Neural cell (in vitro differentiated cells): Measurements from ENCODE around the gene ZNF692. TPM values are rescaled to one million over a fixed set of nuclear protein-coding genes. Genes with fewer than 3 reads are reported as not detected.

Experiments
- H2AFZ ChIP-seq: fragments of 200-600, 300-800 bp; sonication (generic), shearing (Covaris generic); 2 replicates; pipeline ENCODE4 v1.6.0; 2014; ENCODE audit warnings: low read depth, mild to moderate bottlenecking, antibody characterized with exemption, low read length, moderate library complexity
- H3F3A ChIP-seq: fragments of 200-600 bp; shearing (Covaris generic); 2 replicates; pipeline ENCODE4 v1.6.1; 2016; ENCODE audit warnings: mild to moderate bottlenecking, moderate library complexity, mixed read lengths, antibody characterized with exemption, low read length; ENCODE audit not compliant: insufficient read depth, poor library complexity, severe bottlenecking
- H3K27ac ChIP-seq: fragments of 200-600, 300-800 bp; sonication (generic), shearing (Covaris generic); 2 replicates; pipeline ENCODE4 v1.5.1; 2014; ENCODE audit warnings: mild to moderate bottlenecking, low read length, moderate library complexity
- H3K27me3 ChIP-seq: fragments of 300-800, 200-600 bp; sonication (generic), shearing (Covaris generic); 2 replicates; pipeline ENCODE4 v1.6.0; 2014; ENCODE audit warnings: mild to moderate bottlenecking, low read depth, low read length, moderate library complexity; ENCODE audit not compliant: insufficient read depth
- H3K36me3 ChIP-seq: fragments of 300-800, 200-600 bp; sonication (generic), shearing (Covaris generic); 2 replicates; pipeline ENCODE4 v1.5.1; 2014; ENCODE audit warnings: mild to moderate bottlenecking, antibody characterized with exemption, low read length, moderate library complexity; ENCODE audit not compliant: insufficient read depth
- H3K4me2 ChIP-seq: fragments of 300-800, 200-600 bp; sonication (generic), shearing (Covaris generic); 2 replicates; pipeline ENCODE4 v1.6.0; 2014; ENCODE audit warnings: mild to moderate bottlenecking, low read length
- H3K4me3 ChIP-seq: fragments of 300-800, 200-600 bp; sonication (generic), shearing (Covaris generic); 2 replicates; pipeline ENCODE4 v1.5.1; 2014; ENCODE audit warnings: mild to moderate bottlenecking, low read length, moderate library complexity
- H3K79me2 ChIP-seq: fragments of 200-600 bp; shearing (Covaris generic); replicated peaks from 2 replicates; pipeline ENCODE4 v1.6.0; 2014; ENCODE audit warnings: mild to moderate bottlenecking, low read length, moderate library complexity; ENCODE audit not compliant: insufficient read depth
- H3K9ac ChIP-seq: fragments of 300-800, 200-600 bp; sonication (generic), shearing (Covaris generic); 2 replicates; pipeline ENCODE4 v1.6.1; 2016; ENCODE audit warnings: mild to moderate bottlenecking, low read length, mixed read lengths
- H3K9me2 ChIP-seq: fragments of 200-600 bp; shearing (Covaris generic); 2 replicates; pipeline ENCODE4 v1.6.1; 2016; ENCODE audit warnings: mild to moderate bottlenecking, low read length, mixed read lengths; ENCODE audit not compliant: insufficient read depth
- H3K9me3 ChIP-seq: fragments of 200-600, 300-800 bp; sonication (generic), shearing (Covaris generic); 2 replicates; pipeline ENCODE4 v1.6.1; 2016; ENCODE audit warnings: mild to moderate bottlenecking, mixed run types, low read length, moderate library complexity, mixed read lengths
- H4K20me1 ChIP-seq: fragments of 200-600 bp; shearing (Covaris generic); 2 replicates; pipeline ENCODE4 v1.6.1; 2016; ENCODE audit warnings: mild to moderate bottlenecking, mixed run types; ENCODE audit not compliant: insufficient read depth
- CTCF ChIP-seq: fragments of 450-650 bp; IDR thresholded peaks from 2 replicates; pipeline ENCODE4 v1.5.1; 2014; ENCODE audit warnings: antibody characterized with exemption, mild to moderate bottlenecking, moderate library complexity; ENCODE audit not compliant: poor library complexity, severe bottlenecking
- EP300 ChIP-seq: fragments of 450-650 bp; conservative IDR thresholded peaks from 2 replicates; pipeline ENCODE4 v1.6.1; 2014; ENCODE audit warnings: antibody characterized with exemption, mild to moderate bottlenecking, moderate library complexity; ENCODE audit not compliant: poor library complexity, severe bottlenecking
- EZH2 ChIP-seq: fragments of 200-600, 300-800 bp; shearing (Covaris generic), sonication (generic); IDR thresholded peaks from 2 replicates; pipeline ENCODE4 v1.6.1; 2014; ENCODE audit warnings: antibody characterized with exemption, low read length, borderline replicate concordance, mild to moderate bottlenecking; ENCODE audit not compliant: insufficient read depth, poor library complexity, severe bottlenecking
- MXI1 ChIP-seq: fragments of 450-650 bp; conservative IDR thresholded peaks from 2 replicates; pipeline ENCODE4 v1.6.1; 2014; ENCODE audit warnings: antibody characterized with exemption, mild to moderate bottlenecking; ENCODE audit not compliant: poor library complexity, severe bottlenecking
- POLR2AphosphoS5 ChIP-seq: IDR thresholded peaks from 2 replicates; pipeline ENCODE4 v1.6.1; 2012
- SMC3 ChIP-seq: fragments of 450-650 bp; conservative IDR thresholded peaks from 2 replicates; pipeline ENCODE4 v1.6.1; 2014; ENCODE audit warnings: antibody characterized with exemption, mild to moderate bottlenecking, moderate library complexity; ENCODE audit not compliant: poor library complexity
- TAF1 ChIP-seq: IDR thresholded peaks from 2 replicates; pipeline ENCODE4 v1.6.1; 2012; ENCODE audit warnings: low read depth
- polyA plus RNA-seq: library from polyadenylated mRNA; depleted of rRNA; stranded (reverse); fragments of >200 nt; gene quantifications from 2 replicates; pipeline ENCODE4 v1.2.3, GENCODE V29; 2014
- TF ChIP-seq, protein P1 (sequence below): IDR thresholded peaks from 2 replicates; pipeline ENCODE4 v1.6.1; 2012; ENCODE audit warnings: borderline replicate concordance

The ZNF692 gene
- polyA plus RNA-seq, 1 donor from 2014 or later, result 183 TPM

- Histone ChIP-seq H3K27ac (no peak overlapping the region), H3K79me2 (peaks cover 6% of the 10 kb centered on the region), H3K9ac (no peak overlapping the region), H3K36me3 (no peaks in the 10 kb centered on the region), H3K9me3 (no peaks in the 10 kb centered on the region), H3K4me2 (no peak overlapping the region), H3K9me2 (no peaks in the 10 kb centered on the region), H3K4me3 (no peak overlapping the region), H3K27me3 (no peaks in the 10 kb centered on the region), H4K20me1 (no peaks in the 10 kb centered on the region), H2AFZ (no peak overlapping the region), H3F3A (no peaks in the 10 kb centered on the region)
- TF ChIP-seq TAF1 (no peak), POLR2AphosphoS5 (no peak), SMC3 (no peak), EP300 (no peak), MXI1 (no peak)
- TF ChIP-seq, protein P1, sequence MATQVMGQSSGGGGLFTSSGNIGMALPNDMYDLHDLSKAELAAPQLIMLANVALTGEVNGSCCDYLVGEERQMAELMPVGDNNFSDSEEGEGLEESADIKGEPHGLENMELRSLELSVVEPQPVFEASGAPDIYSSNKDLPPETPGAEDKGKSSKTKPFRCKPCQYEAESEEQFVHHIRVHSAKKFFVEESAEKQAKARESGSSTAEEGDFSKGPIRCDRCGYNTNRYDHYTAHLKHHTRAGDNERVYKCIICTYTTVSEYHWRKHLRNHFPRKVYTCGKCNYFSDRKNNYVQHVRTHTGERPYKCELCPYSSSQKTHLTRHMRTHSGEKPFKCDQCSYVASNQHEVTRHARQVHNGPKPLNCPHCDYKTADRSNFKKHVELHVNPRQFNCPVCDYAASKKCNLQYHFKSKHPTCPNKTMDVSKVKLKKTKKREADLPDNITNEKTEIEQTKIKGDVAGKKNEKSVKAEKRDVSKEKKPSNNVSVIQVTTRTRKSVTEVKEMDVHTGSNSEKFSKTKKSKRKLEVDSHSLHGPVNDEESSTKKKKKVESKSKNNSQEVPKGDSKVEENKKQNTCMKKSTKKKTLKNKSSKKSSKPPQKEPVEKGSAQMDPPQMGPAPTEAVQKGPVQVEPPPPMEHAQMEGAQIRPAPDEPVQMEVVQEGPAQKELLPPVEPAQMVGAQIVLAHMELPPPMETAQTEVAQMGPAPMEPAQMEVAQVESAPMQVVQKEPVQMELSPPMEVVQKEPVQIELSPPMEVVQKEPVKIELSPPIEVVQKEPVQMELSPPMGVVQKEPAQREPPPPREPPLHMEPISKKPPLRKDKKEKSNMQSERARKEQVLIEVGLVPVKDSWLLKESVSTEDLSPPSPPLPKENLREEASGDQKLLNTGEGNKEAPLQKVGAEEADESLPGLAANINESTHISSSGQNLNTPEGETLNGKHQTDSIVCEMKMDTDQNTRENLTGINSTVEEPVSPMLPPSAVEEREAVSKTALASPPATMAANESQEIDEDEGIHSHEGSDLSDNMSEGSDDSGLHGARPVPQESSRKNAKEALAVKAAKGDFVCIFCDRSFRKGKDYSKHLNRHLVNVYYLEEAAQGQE, result no peak
These were observed 43.4 kb downstream of the ZNF692 start for GRCh38 chr1:248815407-248816034.

DNA sequence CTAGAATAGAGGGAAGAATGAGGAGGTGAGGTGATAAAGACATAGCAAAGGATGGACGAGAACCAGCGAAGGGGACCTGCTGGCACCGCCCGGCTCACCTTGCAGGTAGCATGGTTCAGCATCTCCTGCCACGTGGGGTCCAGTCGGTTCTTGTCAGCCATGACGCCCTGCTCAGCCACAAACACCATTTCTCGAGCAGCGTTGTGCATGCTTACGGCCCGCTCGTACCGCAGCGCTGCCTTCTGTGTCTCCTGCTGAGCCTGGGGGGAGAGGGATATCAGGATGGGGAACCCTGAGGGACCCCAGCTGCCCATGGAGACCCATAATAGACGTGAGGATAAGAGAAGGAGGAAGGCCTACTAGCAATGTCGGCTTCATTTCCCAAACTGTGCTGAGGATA is 44.5 kb downstream of the ZNF692 start:
- Histone ChIP-seq H3K36me3 (no peaks in the 10 kb centered on the region), H4K20me1 (no peaks in the 10 kb centered on the region)

More for the DNA sequence above, 44.5 kb downstream of the ZNF692 start:
- H3K27me3 ChIP-seq, result no peaks in the 10 kb centered on the region
- H3K9me3 ChIP-seq, result no peaks in the 10 kb centered on the region
- H3K9me2 ChIP-seq, result no peaks in the 10 kb centered on the region
- no peak overlapping the region for H3K9ac ChIP-seq
- no peak overlapping the region for H3K4me2 ChIP-seq
- H3F3A ChIP-seq, result no peaks in the 10 kb centered on the region
- TF ChIP-seq EZH2, result no peak
- no peak for TF ChIP-seq CTCF
- no peak overlapping the region for H2AFZ ChIP-seq
- no peak overlapping the region for H3K27ac ChIP-seq
- no peaks in the 10 kb centered on the region for H3K79me2 ChIP-seq
- H3K4me3 ChIP-seq, result no peak overlapping the region
